ENCODE data around the gene CNTN5. TPM values are rescaled to one million over a fixed set of nuclear protein-coding genes. Genes with fewer than 3 reads are reported as not detected.

The CNTN5 gene
- total RNA-seq, 2 donors from 2014 or later: not detected

- Mint-ChIP-seq H3K9me3 (peaks cover 21 to 23% of the 10 kb centered on the region in 2 donors), H3K36me3 (no peaks in the 10 kb centered on the region), H3K27ac (no peak overlapping the region)
- no peak for DNase-seq (ENCODE audit: low spot score in 2 of 2)
- ATAC-seq: no peak
Measured at GRCh38 chr11:100396266-100396665, 1375.5 kb downstream of the CNTN5 start.

- Mint-ChIP-seq H3K27ac (no peak overlapping the region), H3K36me3 (no peaks in the 10 kb centered on the region), H3K9me3 (peaks cover 25 to 26% of the 10 kb centered on the region in 2 donors)
- DNase-seq (ENCODE audit: low spot score in 2 of 2): no peak
- ATAC-seq: no peak
Measured at GRCh38 chr11:100397401-100397800, 1376.7 kb downstream of the CNTN5 start.

- no peak overlapping the region for H3K27ac Mint-ChIP-seq
- H3K36me3 Mint-ChIP-seq: peaks cover 8% of the 10 kb centered on the region in 2 donors
- peaks cover 32% of the 10 kb centered on the region in 2 donors for H3K9me3 Mint-ChIP-seq
- ATAC-seq (no peak), DNase-seq (ENCODE audit: low spot score in 2 of 2) (no peak)
Measured at GRCh38 chr11:100403816-100404215, 1383.1 kb downstream of the CNTN5 start.

- peaks cover 29% of the 10 kb centered on the region in 2 donors for H3K9me3 Mint-ChIP-seq
- H3K36me3 Mint-ChIP-seq: peaks cover 10% of the 10 kb centered on the region in 2 donors
- no peak for ATAC-seq
- no peak for DNase-seq (ENCODE audit: low spot score in 2 of 2)
- H3K27ac Mint-ChIP-seq: no peak overlapping the region
Measured at GRCh38 chr11:100404907-100405306, 1384.2 kb downstream of the CNTN5 start.
